SK-N-SH treated with all-trans-retinoic acid at 6 μM for 48 hours (cell line): ENCODE data around the gene CALCOCO1.

Experiments
- ATAC-seq: fragments of 200-7000 bp; cut with Tn5 transposase; 3 replicates; pipeline ENCODE4 v1.9.1; 2020; ENCODE audit warnings: mild to moderate bottlenecking, moderate library complexity
- ARNTL ChIP-seq: fragments of 450-650 bp; formaldehyde crosslinking; IDR thresholded peaks from 2 replicates; pipeline ENCODE4 v1.5.0; 2020; ENCODE audit warnings: low read depth, mild to moderate bottlenecking, moderate library complexity, borderline replicate concordance
- BACH2 ChIP-seq: fragments of 250-450 bp; sonication (Bioruptor Pico); IDR thresholded peaks from 2 replicates; pipeline ENCODE4 v1.9.0; 2021; ENCODE audit warnings: mild to moderate bottlenecking, borderline replicate concordance
- CSDC2 ChIP-seq: fragments of 250-450 bp; sonication (Bioruptor Pico); IDR thresholded peaks from 2 replicates; pipeline ENCODE4 v1.5.0; 2020; ENCODE audit warnings: mild to moderate bottlenecking, moderate library complexity
- ESRRG ChIP-seq: fragments of 250-450 bp; sonication (Bioruptor Pico); IDR thresholded peaks from 2 replicates; pipeline ENCODE4 v1.6.1; 2021; ENCODE audit warnings: mild to moderate bottlenecking
- GLIS3 ChIP-seq: fragments of 250-450 bp; sonication (Bioruptor Pico); IDR thresholded peaks from 2 replicates; pipeline ENCODE4 v1.5.0; 2020; ENCODE audit warnings: mild to moderate bottlenecking, moderate library complexity
- ISL1 ChIP-seq: fragments of 250-450 bp; sonication (Bioruptor Pico); IDR thresholded peaks from 2 replicates; pipeline ENCODE4 v2.1.2; 2022; ENCODE audit warnings: mild to moderate bottlenecking, moderate library complexity
- OSR1 ChIP-seq: fragments of 250-450 bp; sonication (Bioruptor Pico); IDR thresholded peaks from 2 replicates; pipeline ENCODE4 v1.8.0; 2022; ENCODE audit warnings: moderate library complexity, mild to moderate bottlenecking, inconsistent platforms
- RARB ChIP-seq: fragments of 250-450 bp; sonication (Bioruptor Pico); IDR thresholded peaks from 2 replicates; pipeline ENCODE4 v1.8.0; 2021; ENCODE audit warnings: mild to moderate bottlenecking, moderate library complexity
- SNAI2 ChIP-seq: fragments of 250-450 bp; sonication (Bioruptor Pico); IDR thresholded peaks from 2 replicates; pipeline ENCODE4 v1.5.0; 2020; ENCODE audit warnings: mild to moderate bottlenecking, moderate library complexity
- TCF4 ChIP-seq: fragments of 250-450 bp; sonication (Bioruptor Pico); IDR thresholded peaks from 2 replicates; pipeline ENCODE4 v1.8.0; 2021; ENCODE audit warnings: mild to moderate bottlenecking, moderate library complexity, borderline replicate concordance
- ZC3H10 ChIP-seq: fragments of 250-450 bp; sonication (Bioruptor Pico); IDR thresholded peaks from 2 replicates; pipeline ENCODE4 v1.5.1; 2021; ENCODE audit warnings: mild to moderate bottlenecking, moderate library complexity
- ZFP3 ChIP-seq: fragments of 250-450 bp; sonication (Bioruptor Pico); IDR thresholded peaks from 2 replicates; pipeline ENCODE4 v1.5.0; 2020; ENCODE audit warnings: mild to moderate bottlenecking, moderate library complexity
- ZFP30 ChIP-seq: fragments of 450-650 bp; formaldehyde crosslinking; IDR thresholded peaks from 2 replicates; pipeline ENCODE4 v1.5.0; 2022; ENCODE audit warnings: mild to moderate bottlenecking, moderate library complexity
- ZNF565 ChIP-seq: fragments of 450-650 bp; formaldehyde crosslinking; conservative IDR thresholded peaks from 2 replicates; pipeline ENCODE4 v1.5.0; 2020; ENCODE audit warnings: low read depth, mild to moderate bottlenecking, moderate library complexity
- ZNF70 ChIP-seq: fragments of 450-650 bp; formaldehyde crosslinking; IDR thresholded peaks from 2 replicates; pipeline ENCODE4 v1.5.0; 2020; ENCODE audit warnings: mild to moderate bottlenecking, moderate library complexity
- ZNF8 ChIP-seq: fragments of 450-650 bp; formaldehyde crosslinking; IDR thresholded peaks from 2 replicates; pipeline ENCODE4 v1.5.0; 2020; ENCODE audit warnings: mild to moderate bottlenecking, moderate library complexity
- TF ChIP-seq, protein P1 (sequence below): fragments of 250-450 bp; sonication (Bioruptor Pico); IDR thresholded peaks from 2 replicates; pipeline ENCODE4 v1.5.1; 2020; ENCODE audit warnings: low read depth, mild to moderate bottlenecking, moderate library complexity
- TF ChIP-seq, protein P2 (sequence below): fragments of 250-450 bp; sonication (Bioruptor Pico); IDR thresholded peaks from 2 replicates; pipeline ENCODE4 v1.8.0; 2020; ENCODE audit warnings: mild to moderate bottlenecking, moderate library complexity, borderline replicate concordance
- TF ChIP-seq, protein P3 (sequence below): fragments of 250-450 bp; sonication (Bioruptor Pico); IDR thresholded peaks from 2 replicates; pipeline ENCODE4 v1.5.0; 2020; ENCODE audit warnings: mild to moderate bottlenecking, moderate library complexity
- TF ChIP-seq, protein P4 (sequence below): fragments of 250-450 bp; sonication (Bioruptor Pico); IDR thresholded peaks from 2 replicates; pipeline ENCODE4 v1.8.0; 2021; ENCODE audit warnings: low read depth, mild to moderate bottlenecking, moderate library complexity, borderline replicate concordance
- TF ChIP-seq, protein P5 (sequence below): fragments of 250-450 bp; sonication (Bioruptor Pico); IDR thresholded peaks from 2 replicates; pipeline ENCODE4 v1.5.1; 2021; ENCODE audit warnings: mild to moderate bottlenecking, moderate library complexity

CALCOCO1 gene

DNA sequence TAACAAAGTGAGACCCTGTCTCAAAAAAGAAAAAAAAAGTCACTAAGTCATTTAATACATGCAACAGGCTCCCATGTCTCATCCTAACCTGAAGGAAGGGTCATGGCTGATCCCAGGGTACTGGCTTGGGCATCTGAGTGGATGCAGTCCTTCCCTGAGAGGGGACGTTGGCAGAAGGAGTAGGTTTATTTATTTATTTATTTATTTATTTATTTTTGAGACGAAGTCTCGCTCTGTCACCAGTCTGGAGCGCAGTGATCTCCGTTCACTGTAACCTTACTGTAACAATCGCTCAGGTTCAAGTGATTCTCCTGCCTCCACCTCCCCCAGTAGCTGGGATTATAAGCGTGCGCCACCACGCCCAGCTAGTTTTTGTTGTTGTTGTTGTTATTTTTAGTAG is 7.2 kb upstream of the CALCOCO1 start:
- no peak for ATAC-seq
- no peak for TF ChIP-seq ISL1 (CRISPR knock-in tag)

DNA sequence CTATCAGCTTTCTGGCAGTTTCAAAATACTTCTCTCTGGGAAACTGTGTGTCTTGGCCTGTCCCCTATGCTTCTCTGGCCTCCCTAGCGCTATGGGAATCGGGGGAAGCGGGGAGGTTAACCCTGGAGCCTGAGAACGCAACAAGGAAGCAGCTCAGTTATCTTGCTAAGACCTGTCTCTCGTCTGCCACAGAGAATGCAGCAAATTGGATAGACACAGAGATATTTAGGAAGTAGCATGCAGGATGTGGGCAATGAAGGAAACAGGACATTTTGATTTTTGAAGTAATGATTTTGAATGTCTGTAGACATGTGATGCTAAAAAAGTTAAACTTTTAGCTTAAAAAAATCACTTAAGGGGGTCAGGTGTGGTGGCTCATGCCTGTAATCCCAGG is 6.6 kb upstream of the CALCOCO1 start:
- ATAC-seq, result no peak
- TF ChIP-seq, protein P1, sequence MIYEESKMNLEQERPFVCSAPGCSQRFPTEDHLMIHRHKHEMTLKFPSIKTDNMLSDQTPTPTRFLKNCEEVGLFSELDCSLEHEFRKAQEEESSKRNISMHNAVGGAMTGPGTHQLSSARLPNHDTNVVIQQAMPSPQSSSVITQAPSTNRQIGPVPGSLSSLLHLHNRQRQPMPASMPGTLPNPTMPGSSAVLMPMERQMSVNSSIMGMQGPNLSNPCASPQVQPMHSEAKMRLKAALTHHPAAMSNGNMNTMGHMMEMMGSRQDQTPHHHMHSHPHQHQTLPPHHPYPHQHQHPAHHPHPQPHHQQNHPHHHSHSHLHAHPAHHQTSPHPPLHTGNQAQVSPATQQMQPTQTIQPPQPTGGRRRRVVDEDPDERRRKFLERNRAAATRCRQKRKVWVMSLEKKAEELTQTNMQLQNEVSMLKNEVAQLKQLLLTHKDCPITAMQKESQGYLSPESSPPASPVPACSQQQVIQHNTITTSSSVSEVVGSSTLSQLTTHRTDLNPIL, result no peak
- no peak for TF ChIP-seq BACH2
- TF ChIP-seq ZNF8 (CRISPR knock-in tag), result no peak
- TF ChIP-seq SNAI2 (CRISPR knock-in tag), result no peak
- TF ChIP-seq ZNF565 (CRISPR knock-in tag), result no peak
- TF ChIP-seq, protein P2, sequence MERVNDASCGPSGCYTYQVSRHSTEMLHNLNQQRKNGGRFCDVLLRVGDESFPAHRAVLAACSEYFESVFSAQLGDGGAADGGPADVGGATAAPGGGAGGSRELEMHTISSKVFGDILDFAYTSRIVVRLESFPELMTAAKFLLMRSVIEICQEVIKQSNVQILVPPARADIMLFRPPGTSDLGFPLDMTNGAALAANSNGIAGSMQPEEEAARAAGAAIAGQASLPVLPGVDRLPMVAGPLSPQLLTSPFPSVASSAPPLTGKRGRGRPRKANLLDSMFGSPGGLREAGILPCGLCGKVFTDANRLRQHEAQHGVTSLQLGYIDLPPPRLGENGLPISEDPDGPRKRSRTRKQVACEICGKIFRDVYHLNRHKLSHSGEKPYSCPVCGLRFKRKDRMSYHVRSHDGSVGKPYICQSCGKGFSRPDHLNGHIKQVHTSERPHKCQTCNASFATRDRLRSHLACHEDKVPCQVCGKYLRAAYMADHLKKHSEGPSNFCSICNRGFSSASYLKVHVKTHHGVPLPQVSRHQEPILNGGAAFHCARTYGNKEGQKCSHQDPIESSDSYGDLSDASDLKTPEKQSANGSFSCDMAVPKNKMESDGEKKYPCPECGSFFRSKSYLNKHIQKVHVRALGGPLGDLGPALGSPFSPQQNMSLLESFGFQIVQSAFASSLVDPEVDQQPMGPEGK (CRISPR knock-in tag), result no peak
- no peak for TF ChIP-seq TCF4
- TF ChIP-seq GLIS3 (CRISPR knock-in tag), result no peak
- no peak for TF ChIP-seq ZC3H10 (CRISPR knock-in tag)

DNA sequence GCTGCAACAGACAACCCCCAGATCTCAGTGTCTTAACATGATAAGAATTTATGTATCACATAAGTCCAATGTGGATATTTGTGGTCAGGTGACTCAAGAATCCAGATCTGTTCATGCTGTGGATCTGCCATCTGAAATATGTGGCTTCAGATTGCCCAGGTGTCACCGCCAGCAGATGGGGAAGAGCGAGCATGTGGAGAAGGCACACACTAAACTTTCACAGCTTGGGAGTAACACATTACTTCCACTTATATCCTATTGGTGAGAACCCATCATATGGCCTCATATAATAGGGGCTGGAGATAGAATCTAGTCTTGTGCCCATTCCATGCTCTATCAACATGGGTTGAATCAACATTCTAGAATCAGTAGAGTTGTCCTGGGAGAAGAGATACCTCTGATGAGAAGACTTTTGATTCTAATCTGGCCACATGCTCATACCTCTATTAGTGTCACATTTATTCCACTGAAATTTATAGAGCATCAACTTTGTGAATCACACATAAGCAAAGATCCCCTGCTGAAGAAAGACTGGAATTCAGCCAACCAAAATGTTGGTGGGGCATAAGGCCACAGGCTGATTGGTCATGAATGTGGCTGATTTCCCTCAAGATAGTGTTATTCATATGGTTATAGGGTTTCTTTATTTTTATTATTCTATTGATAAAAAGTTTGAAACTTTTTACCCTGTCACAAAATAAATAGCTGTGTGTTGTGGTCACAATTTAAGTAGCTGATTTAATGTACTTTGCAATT is 6.0 kb upstream of the CALCOCO1 start:
- TF ChIP-seq OSR1 (CRISPR knock-in tag) (no peak), ISL1 (CRISPR knock-in tag) (peak; percentile 51)

DNA sequence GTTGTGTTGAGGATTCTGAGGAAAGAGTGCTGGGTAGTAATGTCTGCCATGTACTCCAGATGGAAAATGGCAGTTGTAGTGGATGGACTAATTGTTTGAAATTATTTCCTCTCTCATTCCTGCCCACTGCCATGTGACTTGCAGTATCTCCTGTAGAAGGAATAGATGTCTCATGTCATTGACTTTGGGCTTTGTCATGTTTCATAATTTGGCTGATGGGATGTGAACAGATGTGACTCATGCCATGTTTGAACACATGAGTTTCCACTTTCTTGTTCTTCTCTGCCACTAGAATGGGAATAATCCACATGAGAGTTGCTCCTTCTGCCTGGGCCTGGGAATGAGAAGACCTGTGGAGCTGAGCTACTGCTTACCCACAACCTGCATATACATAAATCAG is 2.4 kb upstream of the CALCOCO1 start:
- ATAC-seq, result no peak
- TF ChIP-seq GLIS3 (CRISPR knock-in tag) (no peak), BACH2 (no peak), TCF4 (no peak), SNAI2 (CRISPR knock-in tag) (no peak), ZNF70 (CRISPR knock-in tag) (no peak), ISL1 (CRISPR knock-in tag) (no peak), ARNTL (CRISPR knock-in tag) (no peak), ESRRG (no peak), RARB (no peak), ZNF565 (CRISPR knock-in tag) (no peak), CSDC2 (CRISPR knock-in tag) (no peak), ZNF8 (CRISPR knock-in tag) (no peak), ZFP30 (CRISPR knock-in tag) (no peak), ZFP3 (CRISPR knock-in tag) (no peak)
- TF ChIP-seq, protein P2 (CRISPR knock-in tag), result no peak
- TF ChIP-seq, protein P3, sequence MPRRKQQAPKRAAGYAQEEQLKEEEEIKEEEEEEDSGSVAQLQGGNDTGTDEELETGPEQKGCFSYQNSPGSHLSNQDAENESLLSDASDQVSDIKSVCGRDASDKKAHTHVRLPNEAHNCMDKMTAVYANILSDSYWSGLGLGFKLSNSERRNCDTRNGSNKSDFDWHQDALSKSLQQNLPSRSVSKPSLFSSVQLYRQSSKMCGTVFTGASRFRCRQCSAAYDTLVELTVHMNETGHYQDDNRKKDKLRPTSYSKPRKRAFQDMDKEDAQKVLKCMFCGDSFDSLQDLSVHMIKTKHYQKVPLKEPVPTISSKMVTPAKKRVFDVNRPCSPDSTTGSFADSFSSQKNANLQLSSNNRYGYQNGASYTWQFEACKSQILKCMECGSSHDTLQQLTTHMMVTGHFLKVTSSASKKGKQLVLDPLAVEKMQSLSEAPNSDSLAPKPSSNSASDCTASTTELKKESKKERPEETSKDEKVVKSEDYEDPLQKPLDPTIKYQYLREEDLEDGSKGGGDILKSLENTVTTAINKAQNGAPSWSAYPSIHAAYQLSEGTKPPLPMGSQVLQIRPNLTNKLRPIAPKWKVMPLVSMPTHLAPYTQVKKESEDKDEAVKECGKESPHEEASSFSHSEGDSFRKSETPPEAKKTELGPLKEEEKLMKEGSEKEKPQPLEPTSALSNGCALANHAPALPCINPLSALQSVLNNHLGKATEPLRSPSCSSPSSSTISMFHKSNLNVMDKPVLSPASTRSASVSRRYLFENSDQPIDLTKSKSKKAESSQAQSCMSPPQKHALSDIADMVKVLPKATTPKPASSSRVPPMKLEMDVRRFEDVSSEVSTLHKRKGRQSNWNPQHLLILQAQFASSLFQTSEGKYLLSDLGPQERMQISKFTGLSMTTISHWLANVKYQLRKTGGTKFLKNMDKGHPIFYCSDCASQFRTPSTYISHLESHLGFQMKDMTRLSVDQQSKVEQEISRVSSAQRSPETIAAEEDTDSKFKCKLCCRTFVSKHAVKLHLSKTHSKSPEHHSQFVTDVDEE (CRISPR knock-in tag), result no peak
- TF ChIP-seq, protein P4, sequence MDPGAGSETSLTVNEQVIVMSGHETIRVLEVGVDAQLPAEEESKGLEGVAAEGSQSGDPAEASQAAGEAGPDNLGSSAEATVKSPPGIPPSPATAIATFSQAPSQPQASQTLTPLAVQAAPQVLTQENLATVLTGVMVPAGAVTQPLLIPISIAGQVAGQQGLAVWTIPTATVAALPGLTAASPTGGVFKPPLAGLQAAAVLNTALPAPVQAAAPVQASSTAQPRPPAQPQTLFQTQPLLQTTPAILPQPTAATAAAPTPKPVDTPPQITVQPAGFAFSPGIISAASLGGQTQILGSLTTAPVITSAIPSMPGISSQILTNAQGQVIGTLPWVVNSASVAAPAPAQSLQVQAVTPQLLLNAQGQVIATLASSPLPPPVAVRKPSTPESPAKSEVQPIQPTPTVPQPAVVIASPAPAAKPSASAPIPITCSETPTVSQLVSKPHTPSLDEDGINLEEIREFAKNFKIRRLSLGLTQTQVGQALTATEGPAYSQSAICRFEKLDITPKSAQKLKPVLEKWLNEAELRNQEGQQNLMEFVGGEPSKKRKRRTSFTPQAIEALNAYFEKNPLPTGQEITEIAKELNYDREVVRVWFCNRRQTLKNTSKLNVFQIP (CRISPR knock-in tag), result no peak
- TF ChIP-seq, protein P5, sequence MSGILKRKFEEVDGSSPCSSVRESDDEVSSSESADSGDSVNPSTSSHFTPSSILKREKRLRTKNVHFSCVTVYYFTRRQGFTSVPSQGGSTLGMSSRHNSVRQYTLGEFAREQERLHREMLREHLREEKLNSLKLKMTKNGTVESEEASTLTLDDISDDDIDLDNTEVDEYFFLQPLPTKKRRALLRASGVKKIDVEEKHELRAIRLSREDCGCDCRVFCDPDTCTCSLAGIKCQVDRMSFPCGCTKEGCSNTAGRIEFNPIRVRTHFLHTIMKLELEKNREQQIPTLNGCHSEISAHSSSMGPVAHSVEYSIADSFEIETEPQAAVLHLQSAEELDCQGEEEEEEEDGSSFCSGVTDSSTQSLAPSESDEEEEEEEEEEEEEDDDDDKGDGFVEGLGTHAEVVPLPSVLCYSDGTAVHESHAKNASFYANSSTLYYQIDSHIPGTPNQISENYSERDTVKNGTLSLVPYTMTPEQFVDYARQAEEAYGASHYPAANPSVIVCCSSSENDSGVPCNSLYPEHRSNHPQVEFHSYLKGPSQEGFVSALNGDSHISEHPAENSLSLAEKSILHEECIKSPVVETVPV (CRISPR knock-in tag), result no peak
- TF ChIP-seq, all 23 proteins: peak for 0

More for the DNA sequence above, 6.0 kb upstream of the CALCOCO1 start:
- peak; percentile 18; the same call in 1 of the 3 replicates for ATAC-seq
